ENCODE data around the gene ALG9. TPM values are rescaled to one million over a fixed set of nuclear protein-coding genes. Genes with fewer than 3 reads are reported as not detected.

ALG9 gene
- total RNA-seq, 1 experiment from 2014 or later: 17.2 TPM

- DNase-seq (ENCODE audit: low read depth): no peak
- in situ Hi-C loops (cut with HindIII; ENCODE audit: low pct_unique_long_range_greater_than_20kb, low sequenced_read_pairs): no loop called here
These were observed 56.6 kb downstream of the ALG9 start for GRCh38 chr11:111814557-111815320.

- DNase-seq (ENCODE audit: low read depth): no peak
- in situ Hi-C loops (cut with HindIII; ENCODE audit: low pct_unique_long_range_greater_than_20kb, low sequenced_read_pairs): no loop called here
These were observed 57.3 kb downstream of the ALG9 start for GRCh38 chr11:111814106-111814505.

GRCh38 chr11:111812211-111812610 is 59.2 kb downstream of the ALG9 start:
- no peak for DNase-seq (ENCODE audit: low read depth)
- in situ Hi-C loops (cut with HindIII; ENCODE audit: low pct_unique_long_range_greater_than_20kb, low sequenced_read_pairs): no loop called here

GRCh38 chr11:111811445-111811844 is 59.9 kb downstream of the ALG9 start:
- no peak for DNase-seq (ENCODE audit: low read depth)
- in situ Hi-C loops (cut with HindIII; ENCODE audit: low pct_unique_long_range_greater_than_20kb, low sequenced_read_pairs): no loop called here

GRCh38 chr11:111808834-111809233 is 62.5 kb downstream of the ALG9 start:
- DNase-seq (ENCODE audit: low read depth): no peak
- in situ Hi-C loops (cut with HindIII; ENCODE audit: low pct_unique_long_range_greater_than_20kb, low sequenced_read_pairs): no loop called here

GRCh38 chr11:111808063-111808588 is 63.3 kb downstream of the ALG9 start:
- DNase-seq (ENCODE audit: low read depth): no peak
- in situ Hi-C loops (cut with HindIII; ENCODE audit: low pct_unique_long_range_greater_than_20kb, low sequenced_read_pairs): no loop called here

- no peak for DNase-seq (ENCODE audit: low read depth)
- in situ Hi-C loops (cut with HindIII; ENCODE audit: low pct_unique_long_range_greater_than_20kb, low sequenced_read_pairs): no loop called here
These were observed 64.3 kb downstream of the ALG9 start for GRCh38 chr11:111807076-111807475.

- in situ Hi-C loops (cut with HindIII; ENCODE audit: low pct_unique_long_range_greater_than_20kb, low sequenced_read_pairs): no loop called here
- no peak for DNase-seq (ENCODE audit: low read depth)
These were observed 70.2 kb downstream of the ALG9 start for GRCh38 chr11:111801135-111801534.

- DNase-seq (ENCODE audit: low read depth): no peak
- in situ Hi-C loops (cut with HindIII; ENCODE audit: low pct_unique_long_range_greater_than_20kb, low sequenced_read_pairs): no loop called here
These were observed 73.1 kb downstream of the ALG9 start for GRCh38 chr11:111798279-111798678.

GRCh38 chr11:111797145-111797581 is 74.2 kb downstream of the ALG9 start:
- peak; percentile 52 for DNase-seq (ENCODE audit: low read depth)
- in situ Hi-C loops (cut with HindIII; ENCODE audit: low pct_unique_long_range_greater_than_20kb, low sequenced_read_pairs): no loop called here

- no peak for DNase-seq (ENCODE audit: low read depth)
- in situ Hi-C loops (cut with HindIII; ENCODE audit: low pct_unique_long_range_greater_than_20kb, low sequenced_read_pairs): no loop called here
These were observed 74.7 kb downstream of the ALG9 start for GRCh38 chr11:111796696-111797095.

- in situ Hi-C loops (cut with HindIII; ENCODE audit: low pct_unique_long_range_greater_than_20kb, low sequenced_read_pairs): no loop called here
- no peak for DNase-seq (ENCODE audit: low read depth)
These were observed 75.9 kb downstream of the ALG9 start for GRCh38 chr11:111795334-111795985.

GRCh38 chr11:111793863-111794262 is 77.5 kb downstream of the ALG9 start:
- peak; percentile 44 for DNase-seq (ENCODE audit: low read depth)
- in situ Hi-C loops (cut with HindIII; ENCODE audit: low pct_unique_long_range_greater_than_20kb, low sequenced_read_pairs): no loop called here

GRCh38 chr11:111792955-111793500 is 78.4 kb downstream of the ALG9 start:
- in situ Hi-C loops (cut with HindIII; ENCODE audit: low pct_unique_long_range_greater_than_20kb, low sequenced_read_pairs): no loop called here
- no peak for DNase-seq (ENCODE audit: low read depth)

GRCh38 chr11:111792314-111792713 is 79.1 kb downstream of the ALG9 start:
- no peak for DNase-seq (ENCODE audit: low read depth)
- in situ Hi-C loops (cut with HindIII; ENCODE audit: low pct_unique_long_range_greater_than_20kb, low sequenced_read_pairs): no loop called here

GRCh38 chr11:111788464-111788863 is 82.9 kb downstream of the ALG9 start:
- no peak for DNase-seq (ENCODE audit: low read depth)
- in situ Hi-C loops (cut with HindIII; ENCODE audit: low pct_unique_long_range_greater_than_20kb, low sequenced_read_pairs): no loop called here

GRCh38 chr11:111788051-111788450 is 83.3 kb downstream of the ALG9 start:
- DNase-seq (ENCODE audit: low read depth): no peak
- in situ Hi-C loops (cut with HindIII; ENCODE audit: low pct_unique_long_range_greater_than_20kb, low sequenced_read_pairs): no loop called here

- in situ Hi-C loops (cut with HindIII; ENCODE audit: low pct_unique_long_range_greater_than_20kb, low sequenced_read_pairs): no loop called here
- no peak for DNase-seq (ENCODE audit: low read depth)
These were observed 85.4 kb downstream of the ALG9 start for GRCh38 chr11:111785886-111786412.

GRCh38 chr11:111785076-111785475 is 86.3 kb downstream of the ALG9 start:
- in situ Hi-C loops (cut with HindIII; ENCODE audit: low pct_unique_long_range_greater_than_20kb, low sequenced_read_pairs): no loop called here
- no peak for DNase-seq (ENCODE audit: low read depth)
